IMR-90 (cell line): ENCODE data around the gene LTBP1. TPM values are rescaled to one million over a fixed set of nuclear protein-coding genes. Genes with fewer than 3 reads are reported as not detected.

Experiments
- ATAC-seq: fragments of 200-7000 bp; cut with Tn5 transposase; 2 replicates; pipeline ENCODE4 v1.9.1; 2020; ENCODE audit warnings: low read depth, mild to moderate bottlenecking, moderate library complexity
- BruUV-seq: library from RNA; stranded (reverse); fragments of 400-500 nt; replicated peaks from 2 replicates; lab custom pipeline; 2021; lab: Mats Ljungman, UMichigan
- CTCF ChIA-PET: fragments of 300-600 bp; formaldehyde crosslinking; extraction: SDS; loops from one replicate; lab custom pipeline; 2021; ENCODE audit warnings: antibody characterized with exemption; lab: Yijun Ruan, JAX
- POLR2A ChIA-PET: fragments of 300-600 bp; sonication (Branson Sonifier 250); formaldehyde crosslinking; loops from one replicate; lab custom pipeline; 2022; ENCODE audit warnings: antibody characterized with exemption; ENCODE audit not compliant: unreplicated experiment; lab: Charles Lee
- DNase-seq: peaks from one replicate; pipeline ENCODE4 v3.0.0; 2013
- H2AFZ ChIP-seq: replicated peaks from 2 replicates; pipeline ENCODE3; 2013; ENCODE audit warnings: low read length, mild to moderate bottlenecking; ENCODE audit not compliant: poor library complexity
- H2AK5ac ChIP-seq: 2 replicates; pipeline ENCODE4 v1.6.1; 2013; ENCODE audit warnings: low read depth, low read length, inconsistent platforms
- H2AK9ac ChIP-seq: replicated peaks from 2 replicates; pipeline ENCODE3; 2013; ENCODE audit warnings: mild to moderate bottlenecking, low read depth, low read length, moderate library complexity; ENCODE audit not compliant: poor library complexity
- H2BK120ac ChIP-seq: 2 replicates; pipeline ENCODE4 v1.6.1; 2013; ENCODE audit warnings: low read depth, low read length, inconsistent platforms
- H2BK15ac ChIP-seq: 3 replicates; pipeline ENCODE4 v1.6.1; 2013; ENCODE audit warnings: low read depth, low read length, inconsistent platforms
- H2BK20ac ChIP-seq: 2 replicates; pipeline ENCODE4 v1.6.1; 2013; ENCODE audit warnings: low read depth, mild to moderate bottlenecking, inconsistent platforms, low read length, moderate library complexity
- H2BK5ac ChIP-seq: 2 replicates; pipeline ENCODE4 v1.6.1; 2013; ENCODE audit warnings: mild to moderate bottlenecking, low read depth, low read length, inconsistent platforms; ENCODE audit not compliant: poor library complexity, severe bottlenecking
- H3K14ac ChIP-seq: replicated peaks from 2 replicates; pipeline ENCODE4 v1.6.1; 2013; ENCODE audit warnings: low read depth, low read length, inconsistent platforms
- H3K18ac ChIP-seq: 2 replicates; pipeline ENCODE4 v1.6.1; 2013; ENCODE audit warnings: low read depth, low read length, control low read depth
- H3K23ac ChIP-seq: 2 replicates; pipeline ENCODE4 v1.6.1; 2013; ENCODE audit warnings: low read depth, low read length, inconsistent platforms
- H3K27ac ChIP-seq: 2 replicates; pipeline ENCODE4 v1.5.1; 2013; ENCODE audit warnings: mild to moderate bottlenecking, control low read depth, low read length; ENCODE audit not compliant: insufficient read depth
- H3K27me3 ChIP-seq: 2 replicates; pipeline ENCODE4 v1.6.1; 2013; ENCODE audit warnings: low read length; ENCODE audit not compliant: control insufficient read depth, insufficient read depth
- H3K36me3 ChIP-seq: 2 replicates; pipeline ENCODE4 v1.6.1; 2013; ENCODE audit warnings: low read length, mixed read lengths; ENCODE audit not compliant: control insufficient read depth, insufficient read depth
- H3K4ac ChIP-seq: 2 replicates; pipeline ENCODE4 v1.6.1; 2013; ENCODE audit warnings: low read depth, low read length, inconsistent platforms
- H3K4me1 ChIP-seq: 2 replicates; pipeline ENCODE4 v1.6.1; 2013; ENCODE audit warnings: low read length, mixed read lengths; ENCODE audit not compliant: control insufficient read depth, insufficient read depth
- H3K4me2 ChIP-seq: 2 replicates; pipeline ENCODE4 v1.6.1; 2013; ENCODE audit warnings: low read depth, mild to moderate bottlenecking, control low read depth, low read length, moderate library complexity
- H3K4me3 ChIP-seq: 2 replicates; pipeline ENCODE4 v1.5.1; 2013; ENCODE audit warnings: low read depth, mild to moderate bottlenecking, control low read depth, low read length, moderate library complexity; ENCODE audit not compliant: insufficient read depth
- H3K56ac ChIP-seq: 2 replicates; pipeline ENCODE4 v1.6.1; 2013; ENCODE audit warnings: low read length, inconsistent platforms; ENCODE audit not compliant: insufficient read depth; ENCODE audit errors: extremely low read depth
- H3K79me1 ChIP-seq, 2 experiments: 2 replicates each; pipeline ENCODE4 v1.6.1; 2013; ENCODE audit warnings: low read length in 2 of 2, inconsistent platforms in 1 of 2, low read depth in 1 of 2
- H3K9ac ChIP-seq: 2 replicates; pipeline ENCODE4 v1.6.1; 2013; ENCODE audit warnings: low read depth, low read length, control low read depth
- H3K9me1 ChIP-seq: 2 replicates; pipeline ENCODE4 v1.6.1; 2013; ENCODE audit warnings: low read length, inconsistent platforms; ENCODE audit not compliant: insufficient read depth
- H3K9me3 ChIP-seq: 2 replicates; pipeline ENCODE4 v1.6.1; 2013; ENCODE audit warnings: low read length; ENCODE audit not compliant: control insufficient read depth, insufficient read depth
- H4K20me1 ChIP-seq: 2 replicates; pipeline ENCODE4 v1.6.1; 2013; ENCODE audit warnings: low read length, inconsistent platforms; ENCODE audit not compliant: insufficient read depth
- H4K5ac ChIP-seq: 2 replicates; pipeline ENCODE4 v1.6.1; 2013; ENCODE audit warnings: mild to moderate bottlenecking, low read depth, low read length, control low read depth
- H4K8ac ChIP-seq, 2 experiments: 2 replicates each; pipeline ENCODE4 v1.6.1; 2013; ENCODE audit warnings: low read depth in 2 of 2, low read length in 2 of 2, control low read depth in 1 of 2, inconsistent platforms in 1 of 2
- H4K91ac ChIP-seq: 2 replicates; pipeline ENCODE4 v1.6.1; 2013; ENCODE audit warnings: low read depth, low read length, inconsistent platforms; ENCODE audit not compliant: insufficient read depth
- BHLHE40 ChIP-seq: fragments of 150-350 bp; IDR thresholded peaks from 2 replicates; pipeline ENCODE4 v1.6.1; 2016; ENCODE audit warnings: mild to moderate bottlenecking, low read depth, low read length
- CEBPB ChIP-seq: IDR thresholded peaks from 2 replicates; pipeline ENCODE4 v1.6.1; 2012; ENCODE audit warnings: low read depth, low read length, improper control_type of control experiment
- CHD1 ChIP-seq: IDR thresholded peaks from 2 replicates; pipeline ENCODE4 v1.6.1; 2012; ENCODE audit warnings: low read depth, low read length, improper control_type of control experiment
- CTCF ChIP-seq: conservative IDR thresholded peaks from 2 replicates; pipeline ENCODE4 v1.5.1; 2012; ENCODE audit warnings: mild to moderate bottlenecking, low read depth, low read length, improper control_type of control experiment
- FOS ChIP-seq: fragments of 150-350 bp; IDR thresholded peaks from 2 replicates; pipeline ENCODE4 v1.6.1; 2016; ENCODE audit warnings: low read depth, low read length
- MAFK ChIP-seq: IDR thresholded peaks from 2 replicates; pipeline ENCODE4 v1.6.1; 2012; ENCODE audit warnings: low read depth, low read length, improper control_type of control experiment
- MAZ ChIP-seq: IDR thresholded peaks from 2 replicates; pipeline ENCODE4 v1.6.1; 2012; ENCODE audit warnings: low read depth, mild to moderate bottlenecking, low read length, improper control_type of control experiment, moderate library complexity, borderline replicate concordance
- MXI1 ChIP-seq: IDR thresholded peaks from 2 replicates; pipeline ENCODE4 v1.6.1; 2012; ENCODE audit warnings: low read depth, mild to moderate bottlenecking, low read length, moderate library complexity, borderline replicate concordance
- NFE2L2 ChIP-seq: fragments of 150-350 bp; IDR thresholded peaks from 2 replicates; pipeline ENCODE4 v1.6.1; 2016; ENCODE audit warnings: low read depth, mild to moderate bottlenecking, low read length
- POLR2A ChIP-seq: IDR thresholded peaks from 2 replicates; pipeline ENCODE4 v1.6.1; 2012; ENCODE audit warnings: mild to moderate bottlenecking, low read depth, low read length
- RAD21 ChIP-seq: IDR thresholded peaks from 2 replicates; pipeline ENCODE4 v1.6.1; 2012; ENCODE audit warnings: low read length, improper control_type of control experiment
- RCOR1 ChIP-seq: IDR thresholded peaks from 2 replicates; pipeline ENCODE4 v1.6.1; 2012; ENCODE audit warnings: mild to moderate bottlenecking, low read length, improper control_type of control experiment; ENCODE audit not compliant: insufficient replicate concordance
- RFX5 ChIP-seq: IDR thresholded peaks from 2 replicates; pipeline ENCODE4 v1.8.0; 2012; ENCODE audit warnings: low read depth, mild to moderate bottlenecking, low read length, moderate library complexity
- SMC3 ChIP-seq: fragments of 150-350 bp; IDR thresholded peaks from 2 replicates; pipeline ENCODE4 v1.6.1; 2016; ENCODE audit warnings: low read depth, mild to moderate bottlenecking, antibody characterized with exemption, low read length, moderate library complexity
- WGBS, 2 experiments: methylation state at CpG; one replicate each; pipeline versions ENCODE4 v1.1.5 to v1.1.7; 2013; ENCODE audit warnings: missing lambda C conversion rate in 2 of 2; ENCODE audit not compliant: insufficient read length in 1 of 2; ENCODE audit errors: extremely low coverage in 2 of 2; 5-methylcytosine and 5-hydroxymethylcytosine counted together
- dilution Hi-C: fragments of 300-500 bp; cut with HindIII; formaldehyde crosslinking; loops from one replicate; pipeline ENCODE4 v1.14.3; 2018; ENCODE audit warnings: low sequenced_read_pairs; ENCODE audit not compliant: unreplicated experiment
- in situ Hi-C: fragments of 300-500 bp; cut with MboI; formaldehyde crosslinking; loops from 3 replicates; pipeline ENCODE4 v1.14.3; 2019; ENCODE audit warnings: low sequenced_read_pairs, inconsistent platforms, mixed read lengths
- intact Hi-C: fragments of 100-400 bp; cut with micrococcal nuclease; formaldehyde crosslinking; loops from 2 replicates; pipeline ENCODE4 v1.10.0; 2022
- polyA plus RNA-seq, 3 experiments: library from polyadenylated mRNA; depleted of rRNA; stranded (reverse); fragments of >200 nt; gene quantifications; 2 replicates each; pipeline ENCODE4 v1.2.3, GENCODE V29; 2012; ENCODE audit warnings: low replicate concordance in 1 of 3
- total RNA-seq: library from RNA; depleted of rRNA; stranded (reverse); fragments of >200 nt; gene quantifications from 2 replicates; pipeline ENCODE4 v1.2.3, GENCODE V29; 2012
- TF ChIP-seq, protein P1 (sequence below): fragments of 150-350 bp; IDR thresholded peaks from 2 replicates; pipeline ENCODE4 v1.6.1; 2016; ENCODE audit warnings: low read depth, mild to moderate bottlenecking, low read length, moderate library complexity, borderline replicate concordance
- TF ChIP-seq, protein P2 (sequence below): fragments of 150-350 bp; IDR thresholded peaks from 2 replicates; pipeline ENCODE4 v1.6.1; 2017; ENCODE audit warnings: mild to moderate bottlenecking, antibody characterized with exemption, low read length, low read depth

LTBP1 gene
- total and polyA plus RNA-seq, 2 of the 4 experiments (the other 2 are of a cell fraction): 235 to 326 TPM

DNA sequence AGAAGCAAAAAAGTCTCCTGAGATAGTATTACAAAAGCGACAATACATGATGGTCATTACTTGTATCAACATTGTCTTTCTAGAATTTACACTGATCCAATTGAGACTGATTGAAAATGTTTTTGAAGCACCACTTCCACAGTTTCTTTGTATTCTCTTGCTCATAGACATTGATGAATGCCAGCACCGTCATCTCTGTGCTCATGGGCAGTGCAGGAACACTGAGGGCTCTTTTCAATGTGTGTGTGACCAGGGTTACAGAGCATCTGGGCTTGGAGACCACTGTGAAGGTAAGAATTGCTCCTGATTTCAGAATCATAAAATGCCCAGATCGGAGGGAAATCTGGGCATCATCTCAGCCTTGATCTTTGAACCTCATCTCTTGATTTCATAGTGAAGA lies 354.6 kb downstream of the LTBP1 start:
- Histone ChIP-seq H3K9me3 (no peaks in the 10 kb centered on the region), H3K4ac (no peak overlapping the region), H3K56ac (no peak overlapping the region), H4K5ac (no peak overlapping the region), H3K14ac (no peak overlapping the region), H2BK120ac (no peak overlapping the region), H3K4me2 (no peak overlapping the region), H3K18ac (no peak overlapping the region), H3K27me3 (no peaks in the 10 kb centered on the region), H2AK9ac (no peak overlapping the region), H3K23ac (no peak overlapping the region), H2AFZ (no peak overlapping the region), H3K9ac (no peak overlapping the region), H3K9me1 (peaks cover 17% of the 10 kb centered on the region), H2BK20ac (no peak overlapping the region), H4K20me1 (peaks cover 2% of the 10 kb centered on the region; the same call in 1 of the 2 replicates), H3K4me3 (no peak overlapping the region), H2BK5ac (no peak overlapping the region), H3K4me1 (peaks cover 1% of the 10 kb centered on the region; the same call in 1 of the 2 replicates), H3K79me1 (peaks cover 27 to 28% of the 10 kb centered on the region in 2 experiments), H2AK5ac (no peak overlapping the region), H3K27ac (no peak overlapping the region), H4K8ac (no peak overlapping the region), H4K91ac (no peak overlapping the region), H3K36me3 (peaks cover 49% of the 10 kb centered on the region), H2BK15ac (no peak overlapping the region)
- no CpG with 5 or more reads among the region's 3 CpGs for WGBS, 2 experiments
- ChIA-PET POLR2A (no interaction called here), CTCF (no interaction called here)
- intact Hi-C loops: no loop called here
- DNase-seq: no peak
- TF ChIP-seq POLR2A (no peak), RFX5 (no peak), CHD1 (no peak), CTCF (no peak), FOS (no peak), RAD21 (no peak), NFE2L2 (no peak), MAFK (no peak), RCOR1 (no peak), CEBPB (no peak), BHLHE40 (no peak), SMC3 (no peak), MAZ (no peak), MXI1 (no peak)
- TF ChIP-seq, protein P1, sequence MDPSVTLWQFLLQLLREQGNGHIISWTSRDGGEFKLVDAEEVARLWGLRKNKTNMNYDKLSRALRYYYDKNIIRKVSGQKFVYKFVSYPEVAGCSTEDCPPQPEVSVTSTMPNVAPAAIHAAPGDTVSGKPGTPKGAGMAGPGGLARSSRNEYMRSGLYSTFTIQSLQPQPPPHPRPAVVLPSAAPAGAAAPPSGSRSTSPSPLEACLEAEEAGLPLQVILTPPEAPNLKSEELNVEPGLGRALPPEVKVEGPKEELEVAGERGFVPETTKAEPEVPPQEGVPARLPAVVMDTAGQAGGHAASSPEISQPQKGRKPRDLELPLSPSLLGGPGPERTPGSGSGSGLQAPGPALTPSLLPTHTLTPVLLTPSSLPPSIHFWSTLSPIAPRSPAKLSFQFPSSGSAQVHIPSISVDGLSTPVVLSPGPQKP: no peak
- TF ChIP-seq, protein P2, sequence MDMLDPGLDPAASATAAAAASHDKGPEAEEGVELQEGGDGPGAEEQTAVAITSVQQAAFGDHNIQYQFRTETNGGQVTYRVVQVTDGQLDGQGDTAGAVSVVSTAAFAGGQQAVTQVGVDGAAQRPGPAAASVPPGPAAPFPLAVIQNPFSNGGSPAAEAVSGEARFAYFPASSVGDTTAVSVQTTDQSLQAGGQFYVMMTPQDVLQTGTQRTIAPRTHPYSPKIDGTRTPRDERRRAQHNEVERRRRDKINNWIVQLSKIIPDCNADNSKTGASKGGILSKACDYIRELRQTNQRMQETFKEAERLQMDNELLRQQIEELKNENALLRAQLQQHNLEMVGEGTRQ: no peak
- no peak for ATAC-seq
- BruUV-seq: no TSS peak
- dilution Hi-C loops: no loop called here
- in situ Hi-C loops: no loop called here
